HepG2 (cell line): ENCODE measurements around the gene SERPINB1. TPM values are rescaled to one million over a fixed set of nuclear protein-coding genes. Genes with fewer than 3 reads are reported as not detected.

Experiments used
- ATAC-seq: fragments of 200-7000 bp; cut with Tn5 transposase; 3 replicates; pipeline ENCODE4 v1.9.1; 2020; ENCODE audit warnings: mild to moderate bottlenecking, moderate library complexity
- BruUV-seq: library from RNA; stranded (reverse); fragments of 400-500 nt; replicated peaks from 2 replicates; lab custom pipeline; 2021; lab: Mats Ljungman, UMichigan
- CTCF ChIA-PET: fragments of 300-600 bp; formaldehyde crosslinking; extraction: SDS; loops from one replicate; lab custom pipeline; 2021; ENCODE audit warnings: low total read pairs, inconsistent platforms, low intra/inter-chr PET ratio; lab: Yijun Ruan, JAX
- POLR2A ChIA-PET: fragments of 350-600 bp; sonication (Branson Sonifier 250); formaldehyde crosslinking; loops from one replicate; lab custom pipeline; 2020; ENCODE audit warnings: antibody characterized with exemption, inconsistent platforms; lab: Yijun Ruan, JAX
- DNase-seq: peaks from one replicate; pipeline ENCODE4 v3.0.0-alpha.2; 2015; ENCODE audit warnings: low spot score
- FAIRE-seq: peaks from 3 replicates; lab custom pipeline; 2011; peaks lifted over from hg19 to GRCh38; lab: Jason Lieb, UNC
- H2AFZ ChIP-seq: one replicate; pipeline ENCODE4 v1.6.1; 2011; ENCODE audit warnings: low read length, inconsistent platforms
- H3K27ac ChIP-seq: fragments of 300-600 bp; 3 replicates; pipeline ENCODE4 v1.8.0; 2011; ENCODE audit warnings: mixed run types, mild to moderate bottlenecking, mixed read lengths, low read length, inconsistent platforms; ENCODE audit not compliant: insufficient read depth; ENCODE audit errors: extremely low read length
- H3K27me3 ChIP-seq, 2 experiments: fragments of 200-600 bp in 1 of 2; 2 replicates in 1 of 2; 3 replicates in 1 of 2; pipeline versions ENCODE4 v1.6.0 to v1.8.0; 2011; ENCODE audit warnings: low read length in 2 of 2, mild to moderate bottlenecking in 2 of 2, moderate library complexity in 2 of 2, inconsistent platforms in 1 of 2; ENCODE audit not compliant: insufficient read depth in 2 of 2, control insufficient read depth in 1 of 2
- H3K36me3 ChIP-seq, 2 experiments: fragments of 200-600 bp in 1 of 2; replicated peaks in 1 of 2; 2 replicates in 1 of 2; 3 replicates in 1 of 2; pipeline versions ENCODE4 v1.5.1 to v1.8.0; 2011; ENCODE audit warnings: low read length in 2 of 2, inconsistent platforms in 1 of 2; ENCODE audit not compliant: insufficient read depth in 2 of 2, control insufficient read depth in 1 of 2
- H3K4me1 ChIP-seq: 2 replicates; pipeline ENCODE4 v1.5.1; 2012; ENCODE audit warnings: low read length, inconsistent platforms; ENCODE audit not compliant: insufficient read depth
- H3K4me2 ChIP-seq: 2 replicates; pipeline ENCODE4 v1.6.0; 2011; ENCODE audit warnings: low read depth, low read length, inconsistent platforms
- H3K4me3 ChIP-seq, 3 experiments: fragments of 200-600 bp in 1 of 3; sonication (generic), shearing (Covaris generic) in 1 of 3; replicated peaks in 1 of 3; 2 replicates each; pipeline ENCODE4 v1.5.1; 2011 to 2016; ENCODE audit warnings: low read length in 3 of 3, inconsistent platforms in 2 of 3, low read depth in 2 of 3, mild to moderate bottlenecking in 2 of 3, control low read depth in 1 of 3, mixed read lengths in 1 of 3; ENCODE audit not compliant: insufficient read depth in 1 of 3
- H3K79me2 ChIP-seq: one replicate; pipeline ENCODE4 v1.6.1; 2011; ENCODE audit warnings: low read length, inconsistent platforms; ENCODE audit not compliant: insufficient read depth
- H3K9ac ChIP-seq: 2 replicates; pipeline ENCODE4 v1.6.0; 2011; ENCODE audit warnings: mild to moderate bottlenecking, low read depth, low read length, inconsistent platforms; ENCODE audit not compliant: insufficient read depth
- H3K9me3 ChIP-seq: 2 replicates; pipeline ENCODE4 v1.5.1; 2012; ENCODE audit warnings: mild to moderate bottlenecking, low read length
- H4K20me1 ChIP-seq: 2 replicates; pipeline ENCODE4 v1.6.0; 2011; ENCODE audit warnings: inconsistent platforms, mild to moderate bottlenecking, low read length, moderate library complexity; ENCODE audit not compliant: insufficient read depth
- ARNT2 ChIP-seq: sonication (generic); formaldehyde crosslinking; IDR thresholded peaks from 2 replicates; pipeline ENCODE4 v1.8.0; 2022; ENCODE audit warnings: mild to moderate bottlenecking, low read depth, missing genetic modification reagents, moderate library complexity
- CREB1 ChIP-seq, 2 experiments: fragments of 450-650 bp in 1 of 2; IDR thresholded peaks; 2 replicates each; pipeline ENCODE4 v1.6.1; 2016 to 2017; ENCODE audit warnings: control low read depth in 1 of 2, mild to moderate bottlenecking in 1 of 2, missing compliant biosample characterization in 1 of 2, missing genetic modification characterization in 1 of 2
- ELF4 ChIP-seq: sonication (generic); formaldehyde crosslinking; IDR thresholded peaks from 2 replicates; pipeline ENCODE4 v1.5.0; 2020; ENCODE audit warnings: missing genetic modification reagents, mild to moderate bottlenecking, moderate library complexity, borderline replicate concordance
- PAX8 ChIP-seq: sonication (generic); formaldehyde crosslinking; IDR thresholded peaks from 2 replicates; pipeline ENCODE4 v1.8.0; 2022; ENCODE audit warnings: mild to moderate bottlenecking, missing genetic modification reagents, borderline replicate concordance
- POLR2A ChIP-seq, 2 experiments: IDR thresholded peaks; 2 replicates each; pipeline ENCODE4 v1.6.1; 2011; ENCODE audit warnings: low read depth in 2 of 2, low read length in 2 of 2, mild to moderate bottlenecking in 1 of 2, moderate library complexity in 1 of 2; ENCODE audit not compliant: insufficient read depth in 1 of 2
- RCOR2 ChIP-seq: IDR thresholded peaks from 2 replicates; pipeline ENCODE4 v1.6.1; 2016; ENCODE audit warnings: missing biosample characterization, missing genetic modification reagents
- SALL1 ChIP-seq: sonication (generic); formaldehyde crosslinking; IDR thresholded peaks from 2 replicates; pipeline ENCODE4 v1.8.0; 2022; ENCODE audit warnings: mild to moderate bottlenecking, missing genetic modification reagents
- SMAD1 ChIP-seq: sonication (generic); formaldehyde crosslinking; IDR thresholded peaks from 2 replicates; pipeline ENCODE4 v1.4.0; 2020; ENCODE audit warnings: missing genetic modification reagents, low read depth, mild to moderate bottlenecking, borderline replicate concordance
- SOX6 ChIP-seq, 2 experiments: fragments of 450-650 bp in 1 of 2; sonication (generic) in 1 of 2; formaldehyde crosslinking in 1 of 2; IDR thresholded peaks; 2 replicates each; pipeline versions ENCODE4 v1.4.0 to v1.6.1; 2017 to 2020; ENCODE audit warnings: antibody characterized with exemption in 1 of 2, mild to moderate bottlenecking in 1 of 2, missing genetic modification reagents in 1 of 2
- STAG1 ChIP-seq: sonication (generic); formaldehyde crosslinking; IDR thresholded peaks from 2 replicates; pipeline ENCODE4 v1.4.0; 2020; ENCODE audit warnings: missing genetic modification reagents
- U2AF1 ChIP-seq: fragments of 200-400 bp; formaldehyde crosslinking; optimal IDR thresholded peaks from 2 replicates; pipeline ENCODE3; 2017; ENCODE audit warnings: mild to moderate bottlenecking, low read depth, low read length
- ZBTB20 ChIP-seq: sonication (generic); formaldehyde crosslinking; IDR thresholded peaks from 2 replicates; pipeline ENCODE4 v1.8.1; 2023; ENCODE audit warnings: missing genetic modification reagents, low read depth, mild to moderate bottlenecking, borderline replicate concordance
- ZFX ChIP-seq: sonication (generic); formaldehyde crosslinking; IDR thresholded peaks from 2 replicates; pipeline ENCODE4 v1.4.0; 2020; ENCODE audit warnings: mild to moderate bottlenecking, low read depth, missing genetic modification reagents, moderate library complexity
- ZNF644 ChIP-seq: IDR thresholded peaks from 2 replicates; pipeline ENCODE4 v1.6.1; 2016; ENCODE audit warnings: low read depth
- WGBS: methylation state at CpG from one replicate; pipeline ENCODE4 v1.1.6; 2017; ENCODE audit warnings: low lambda C conversion rate; 5-methylcytosine and 5-hydroxymethylcytosine counted together
- in situ Hi-C: cut with HindIII; loops from 2 replicates; pipeline ENCODE4 v1.10.0; 2017; ENCODE audit warnings: low pct_unique_long_range_greater_than_20kb; ENCODE audit not compliant: extremely low pct_ligation_motif_present
- intact Hi-C: fragments of 100-400 bp; cut with micrococcal nuclease; formaldehyde crosslinking; loops from one replicate; pipeline ENCODE4 v1.10.0; 2022; ENCODE audit not compliant: unreplicated experiment
- polyA plus RNA-seq, 8 experiments: library from polyadenylated mRNA; depleted of rRNA in 3 of 8; stranded (reverse) in 7 of 8; unstranded in 1 of 8; fragments of >200 nt; fragmentation: Illumina TruSeq in 4 of 8; extraction: Trizol in 4 of 8; gene quantifications; 2 replicates each; pipeline versions ENCODE4 v1.2.1 to v1.2.3, GENCODE V29; 2011 to 2016; ENCODE audit warnings: low read depth in 4 of 8, missing spikeins in 1 of 8, mixed read lengths in 1 of 8; ENCODE audit not compliant: insufficient read depth in 1 of 8
- total RNA-seq, 5 experiments: library from RNA; depleted of rRNA; stranded (reverse); fragments of >200 nt; fragmentation: Illumina TruSeq; extraction: Trizol; gene quantifications; 2 replicates each; pipeline ENCODE4 v1.2.3, GENCODE V29; 2016; ENCODE audit warnings: low read depth in 1 of 5
- TF ChIP-seq, protein P1 (sequence below): sonication (generic); formaldehyde crosslinking; IDR thresholded peaks from 2 replicates; pipeline ENCODE4 v1.4.0; 2020; ENCODE audit warnings: low read depth, missing genetic modification reagents

Gene SERPINB1
- total and polyA plus RNA-seq, 2 of the 13 experiments (the other 11 are each of a cell fraction or from before 2014, with no cell fraction given) = 41.4 to 60.5 TPM

DNA sequence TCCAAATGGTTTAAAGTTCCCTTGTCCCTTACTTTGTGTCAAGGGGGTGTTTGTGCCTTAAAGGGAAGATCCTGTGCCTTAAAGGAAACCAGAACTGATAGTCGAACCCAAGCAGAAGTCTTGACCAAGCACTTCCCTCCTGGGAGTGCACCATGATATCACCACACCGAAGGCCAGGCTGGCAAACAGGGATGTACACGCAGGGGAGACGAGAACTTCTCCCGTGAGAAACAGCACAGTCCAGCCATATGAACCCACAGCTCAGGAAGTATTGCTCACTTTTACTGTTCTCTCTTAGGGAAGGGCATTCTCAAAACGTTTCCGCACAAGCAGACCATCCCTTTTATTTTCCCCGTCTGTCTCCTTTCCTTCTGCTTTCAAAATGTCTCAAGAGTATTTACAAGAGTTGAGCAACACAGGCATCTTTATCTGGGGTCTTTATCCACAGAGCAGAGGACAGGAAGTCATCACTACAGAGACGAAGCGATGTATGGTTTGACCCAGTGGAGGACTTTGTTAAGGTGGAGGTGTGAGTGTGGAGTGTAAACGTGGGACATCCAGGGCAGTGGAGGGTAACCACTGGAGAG lies 12.8 kb upstream of the SERPINB1 start (continued):
- TF ChIP-seq, protein P1, sequence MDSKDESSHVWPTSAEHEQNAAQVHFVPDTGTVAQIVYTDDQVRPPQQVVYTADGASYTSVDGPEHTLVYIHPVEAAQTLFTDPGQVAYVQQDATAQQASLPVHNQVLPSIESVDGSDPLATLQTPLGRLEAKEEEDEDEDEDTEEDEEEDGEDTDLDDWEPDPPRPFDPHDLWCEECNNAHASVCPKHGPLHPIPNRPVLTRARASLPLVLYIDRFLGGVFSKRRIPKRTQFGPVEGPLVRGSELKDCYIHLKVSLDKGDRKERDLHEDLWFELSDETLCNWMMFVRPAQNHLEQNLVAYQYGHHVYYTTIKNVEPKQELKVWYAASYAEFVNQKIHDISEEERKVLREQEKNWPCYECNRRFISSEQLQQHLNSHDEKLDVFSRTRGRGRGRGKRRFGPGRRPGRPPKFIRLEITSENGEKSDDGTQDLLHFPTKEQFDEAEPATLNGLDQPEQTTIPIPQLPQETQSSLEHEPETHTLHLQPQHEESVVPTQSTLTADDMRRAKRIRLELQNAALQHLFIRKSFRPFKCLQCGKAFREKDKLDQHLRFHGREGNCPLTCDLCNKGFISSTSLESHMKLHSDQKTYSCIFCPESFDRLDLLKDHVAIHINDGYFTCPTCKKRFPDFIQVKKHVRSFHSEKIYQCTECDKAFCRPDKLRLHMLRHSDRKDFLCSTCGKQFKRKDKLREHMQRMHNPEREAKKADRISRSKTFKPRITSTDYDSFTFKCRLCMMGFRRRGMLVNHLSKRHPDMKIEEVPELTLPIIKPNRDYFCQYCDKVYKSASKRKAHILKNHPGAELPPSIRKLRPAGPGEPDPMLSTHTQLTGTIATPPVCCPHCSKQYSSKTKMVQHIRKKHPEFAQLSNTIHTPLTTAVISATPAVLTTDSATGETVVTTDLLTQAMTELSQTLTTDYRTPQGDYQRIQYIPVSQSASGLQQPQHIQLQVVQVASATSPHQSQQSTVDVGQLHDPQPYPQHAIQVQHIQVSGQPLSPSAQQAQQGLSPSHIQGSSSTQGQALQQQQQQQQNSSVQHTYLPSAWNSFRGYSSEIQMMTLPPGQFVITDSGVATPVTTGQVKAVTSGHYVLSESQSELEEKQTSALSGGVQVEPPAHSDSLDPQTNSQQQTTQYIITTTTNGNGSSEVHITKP (CRISPR knock-in tag) = 0 out of 2 replicates have a peak, but pooled peaks have one; percentile 20

DNA sequence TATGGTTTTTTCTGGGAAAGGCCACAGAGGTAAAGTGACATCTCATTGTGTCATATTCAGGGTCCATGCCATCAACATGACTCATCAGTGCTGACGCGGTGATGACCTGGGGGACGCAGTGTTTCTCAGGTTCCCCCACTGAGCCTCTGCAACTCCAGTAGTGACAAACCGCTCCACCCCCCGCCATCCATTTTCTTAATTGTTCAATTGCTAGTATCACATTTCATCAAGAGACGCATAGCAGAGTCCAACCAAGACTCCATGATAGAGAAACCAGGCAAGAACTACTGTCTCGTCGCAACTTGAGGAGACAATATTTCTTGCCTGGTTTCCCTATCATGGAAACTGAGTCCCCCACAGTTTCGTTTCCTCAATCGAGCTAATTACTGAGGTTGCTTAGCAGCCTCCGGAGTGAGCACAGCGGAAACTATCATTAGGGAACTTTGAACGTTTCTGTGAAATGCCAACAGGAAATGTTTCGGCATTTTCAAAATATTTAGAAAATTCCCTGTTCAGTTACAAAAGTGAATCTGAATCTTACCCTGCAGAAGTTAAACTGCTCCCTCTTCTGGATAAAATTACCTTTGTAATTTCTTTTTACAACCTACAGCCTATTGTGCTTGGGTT lies 12.2 kb upstream of the SERPINB1 start:
- CTCF ChIA-PET = interaction anchor here (1.4 to 2.2 kb wide), 3 partner anchors 57 to 78 kb away, joined by 3 to 14 read pairs (median 6); no protein-coding TSS in a partner anchor
- Histone ChIP-seq H3K9ac (peak overlapping the region; percentile 67), H3K4me2 (peak overlapping the region; percentile 91), H3K4me1 (peaks cover 91% of the 10 kb centered on the region), H3K27me3 (no peaks in the 10 kb centered on the region), H4K20me1 (no peaks in the 10 kb centered on the region), H3K27ac (peak overlapping the region; percentile 65), H3K36me3 (no peaks in the 10 kb centered on the region), H3K4me3 (peak overlapping the region; percentile 51 to 60 (median 53)), H2AFZ (peak overlapping the region; percentile 68), H3K9me3 (no peaks in the 10 kb centered on the region), H3K79me2 (no peaks in the 10 kb centered on the region)
- WGBS = 6% methylated on average over 14 of the region's 14 CpGs
- in situ Hi-C loops = no loop called here
- FAIRE-seq (peak; percentile 68), DNase-seq (peak; percentile 75), ATAC-seq (peak; percentile 47)
- BruUV-seq = no TSS peak
- POLR2A ChIA-PET = interaction anchor here (1.5 to 4.0 kb wide), 5 partner anchors 12 to 49 kb away, joined by 10 to 38 read pairs (median 12); partner anchors contain the start of genes SERPINB1 and SERPINB9
- intact Hi-C loops = loop anchor here (1.0 to 2.0 kb wide), 3 partner anchors 22 to 79 kb away; no protein-coding TSS in a partner anchor
- no peak for TF ChIP-seq ARNT2 (CRISPR knock-in tag)
- no peak for TF ChIP-seq SMAD1
- TF ChIP-seq ELF4 = no peak
- peak; percentile 90 for TF ChIP-seq CREB1 (IDR thresholded peaks at IDR 0.05)
- TF ChIP-seq CREB1 (CRISPR knock-in tag; IDR thresholded peaks at IDR 0.05) = peak; percentile 79
- 0 out of 4 replicates have a peak, but pooled peaks of 1 of the 2 experiments have one; percentile 22 for TF ChIP-seq POLR2A (IDR thresholded peaks at IDR 0.05; ENCODE audit: insufficient read depth in 1 of 2, low read depth in 2 of 2, low read length in 2 of 2)
- no peak for TF ChIP-seq U2AF1
- TF ChIP-seq ZBTB20 (CRISPR knock-in tag) = peak; percentile 54
- TF ChIP-seq STAG1 = peak; percentile 33
- TF ChIP-seq SOX6 (IDR thresholded peaks at IDR 0.05) = no peak
- TF ChIP-seq SOX6 (CRISPR knock-in tag; IDR thresholded peaks at IDR 0.05) = 0 out of 2 replicates have a peak, but pooled peaks have one; percentile 28
- TF ChIP-seq ZFX = no peak; the same call in 1 of the 2 replicates
- no peak for TF ChIP-seq PAX8 (CRISPR knock-in tag)
- TF ChIP-seq ZNF644 (CRISPR knock-in tag) = no peak
- TF ChIP-seq SALL1 = peak; percentile 49; the same call in 1 of the 2 replicates
- TF ChIP-seq RCOR2 = peak; percentile 32; the same call in 1 of the 2 replicates
